Trophoblast cell (in vitro differentiated cells and primary cell): ENCODE data around the gene NNMT.

ENCODE experiments used
- DNase-seq, 2 donors: peaks; one replicate each; pipeline ENCODE4 v3.0.0-alpha.2; 2016
- H2AFZ ChIP-seq: 2 replicates; pipeline ENCODE4 v1.6.1; 2013; ENCODE audit warnings: low read length, moderate library complexity, mild to moderate bottlenecking; ENCODE audit not compliant: insufficient read depth, poor library complexity
- H2AK5ac ChIP-seq: 2 replicates; pipeline ENCODE4 v1.6.1; 2013; ENCODE audit warnings: mild to moderate bottlenecking, low read length
- H2BK120ac ChIP-seq: 2 replicates; pipeline ENCODE4 v1.6.1; 2013; ENCODE audit warnings: low read length, mild to moderate bottlenecking, moderate library complexity; ENCODE audit not compliant: insufficient read depth, poor library complexity
- H2BK12ac ChIP-seq: 2 replicates; pipeline ENCODE4 v1.6.1; 2013; ENCODE audit warnings: mild to moderate bottlenecking, low read length, moderate library complexity
- H2BK5ac ChIP-seq: 2 replicates; pipeline ENCODE4 v1.6.1; 2013; ENCODE audit warnings: low read length, low read depth, moderate library complexity, mild to moderate bottlenecking; ENCODE audit not compliant: poor library complexity
- H3K14ac ChIP-seq: 2 replicates; pipeline ENCODE4 v1.6.1; 2013; ENCODE audit warnings: mild to moderate bottlenecking, low read length
- H3K18ac ChIP-seq: 2 replicates; pipeline ENCODE4 v1.6.1; 2013; ENCODE audit warnings: mild to moderate bottlenecking, low read length
- H3K23ac ChIP-seq: 2 replicates; pipeline ENCODE4 v1.6.1; 2013; ENCODE audit warnings: low read length
- H3K27ac ChIP-seq: 2 replicates; pipeline ENCODE4 v1.5.1; 2013; ENCODE audit warnings: low read depth, mild to moderate bottlenecking, inconsistent platforms, low read length, moderate library complexity
- H3K27me3 ChIP-seq: 2 replicates; pipeline ENCODE4 v1.6.1; 2013; ENCODE audit warnings: inconsistent platforms, mild to moderate bottlenecking, low read length, moderate library complexity; ENCODE audit not compliant: insufficient read depth
- H3K36me3 ChIP-seq, 2 experiments: 1 replicate in 1 of 2; 2 replicates in 1 of 2; pipeline ENCODE4 v1.6.1; 2013; ENCODE audit warnings: low read length in 2 of 2, mild to moderate bottlenecking in 2 of 2, moderate library complexity in 1 of 2; ENCODE audit not compliant: insufficient read depth in 2 of 2, control insufficient read depth in 1 of 2
- H3K4ac ChIP-seq: 2 replicates; pipeline ENCODE4 v1.6.1; 2013; ENCODE audit warnings: low read depth, mild to moderate bottlenecking, low read length, moderate library complexity
- H3K4me1 ChIP-seq, 2 experiments: 1 replicate in 1 of 2; 2 replicates in 1 of 2; pipeline ENCODE4 v1.6.1; 2013; ENCODE audit warnings: low read length in 2 of 2, mild to moderate bottlenecking in 2 of 2, moderate library complexity in 1 of 2; ENCODE audit not compliant: insufficient read depth in 2 of 2, control insufficient read depth in 1 of 2
- H3K4me2 ChIP-seq: 2 replicates; pipeline ENCODE4 v1.6.1; 2013; ENCODE audit warnings: inconsistent platforms, mild to moderate bottlenecking, low read length, moderate library complexity
- H3K4me3 ChIP-seq: 2 replicates; pipeline ENCODE4 v1.5.1; 2013; ENCODE audit warnings: mild to moderate bottlenecking, low read depth, low read length, inconsistent platforms
- H3K79me1 ChIP-seq: one replicate; pipeline ENCODE4 v1.6.1; 2013; ENCODE audit warnings: low read length
- H3K79me2 ChIP-seq: 2 replicates; pipeline ENCODE4 v1.6.1; 2013; ENCODE audit warnings: low read length, mild to moderate bottlenecking; ENCODE audit not compliant: control insufficient read depth, insufficient read depth, poor library complexity
- H3K9ac ChIP-seq: 2 replicates; pipeline ENCODE4 v1.6.1; 2013; ENCODE audit warnings: mild to moderate bottlenecking, low read length
- H3K9me3 ChIP-seq: 2 replicates; pipeline ENCODE4 v1.6.1; 2013; ENCODE audit warnings: low read depth, mild to moderate bottlenecking, control low read depth, inconsistent platforms, low read length; ENCODE audit not compliant: insufficient read depth
- H4K12ac ChIP-seq: 2 replicates; pipeline ENCODE4 v1.6.1; 2013; ENCODE audit warnings: low read depth, mild to moderate bottlenecking, low read length, moderate library complexity
- H4K8ac ChIP-seq: 2 replicates; pipeline ENCODE4 v1.6.1; 2013; ENCODE audit warnings: low read depth, mild to moderate bottlenecking, low read length, moderate library complexity
- H4K91ac ChIP-seq: one replicate; pipeline ENCODE4 v1.6.1; 2013; ENCODE audit warnings: low read depth, mild to moderate bottlenecking, low read length, moderate library complexity
- WGBS: extraction: QIAGEN DNeasy Blood & Tissue Kit; methylation state at CpG from one replicate; pipeline ENCODE4 v1.1.7; 2013; ENCODE audit warnings: missing lambda C conversion rate; ENCODE audit not compliant: insufficient read length, insufficient coverage; ENCODE audit errors: extremely low coverage; 5-methylcytosine and 5-hydroxymethylcytosine counted together

Gene NNMT

GRCh38 chr11:114316980-114317786 is 21.0 kb downstream of the NNMT start:
- H4K12ac ChIP-seq = no peak overlapping the region
- H4K8ac ChIP-seq = no peak overlapping the region
- no peak overlapping the region for H3K9ac ChIP-seq
- H2AFZ ChIP-seq = no peak overlapping the region
- no peak overlapping the region for H3K4ac ChIP-seq
- H3K27ac ChIP-seq = no peak overlapping the region
- no peak overlapping the region for H2BK120ac ChIP-seq
- no peak overlapping the region for H3K18ac ChIP-seq
- H3K27me3 ChIP-seq = no peaks in the 10 kb centered on the region
- H2BK5ac ChIP-seq = no peak overlapping the region
- peak in 1 of 2 donors; percentile 35 for DNase-seq
- no peak overlapping the region for H2AK5ac ChIP-seq
- peaks cover 0 to 3% of the 10 kb centered on the region in 2 experiments for H3K4me1 ChIP-seq
- H2BK12ac ChIP-seq = no peak overlapping the region
- peaks cover 0 to 8% of the 10 kb centered on the region in 2 experiments for H3K36me3 ChIP-seq
- no peak overlapping the region for H4K91ac ChIP-seq
- no peaks in the 10 kb centered on the region for H3K79me2 ChIP-seq
- H3K9me3 ChIP-seq = no peaks in the 10 kb centered on the region
- H3K79me1 ChIP-seq = no peaks in the 10 kb centered on the region
- H3K14ac ChIP-seq = no peak overlapping the region
- no peak overlapping the region for H3K4me2 ChIP-seq
- H3K23ac ChIP-seq = no peak overlapping the region
- H3K4me3 ChIP-seq = no peak overlapping the region
- whole genome bisulfite sequencing = no CpG with 5 or more reads among the region's 5 CpGs

GRCh38 chr11:114317787-114318137 is 21.6 kb downstream of the NNMT start:
- no peak overlapping the region for H2BK5ac ChIP-seq
- H3K4ac ChIP-seq = no peak overlapping the region
- H4K91ac ChIP-seq = no peak overlapping the region
- no peak overlapping the region for H4K12ac ChIP-seq
- H2BK120ac ChIP-seq = no peak overlapping the region
- no peak overlapping the region for H2BK12ac ChIP-seq
- H3K23ac ChIP-seq = no peak overlapping the region
- no peak overlapping the region for H3K18ac ChIP-seq
- no peak overlapping the region for H3K9ac ChIP-seq
- H3K79me2 ChIP-seq = no peaks in the 10 kb centered on the region
- H3K9me3 ChIP-seq = no peaks in the 10 kb centered on the region
- no peak overlapping the region for H3K4me3 ChIP-seq
- H2AFZ ChIP-seq = no peak overlapping the region
- H4K8ac ChIP-seq = no peak overlapping the region
- DNase-seq = peak in 1 of 2 donors; percentile 64
- H3K4me1 ChIP-seq = peaks cover 0 to 3% of the 10 kb centered on the region in 2 experiments
- no peaks in the 10 kb centered on the region for H3K27me3 ChIP-seq
- no peaks in the 10 kb centered on the region for H3K79me1 ChIP-seq
- no CpG with 5 or more reads among the region's 5 CpGs for WGBS
- H3K4me2 ChIP-seq = no peak overlapping the region
- no peak overlapping the region for H2AK5ac ChIP-seq
- no peak overlapping the region for H3K14ac ChIP-seq
- no peak overlapping the region for H3K27ac ChIP-seq
- H3K36me3 ChIP-seq = peaks cover 0 to 2% of the 10 kb centered on the region in 2 experiments

GRCh38 chr11:114318361-114318760 is 22.2 kb downstream of the NNMT start:
- no CpG with 5 or more reads among the region's 4 CpGs for WGBS
- H3K23ac ChIP-seq = no peak overlapping the region
- no peaks in the 10 kb centered on the region for H3K79me2 ChIP-seq
- no peaks in the 10 kb centered on the region for H3K9me3 ChIP-seq
- H2BK12ac ChIP-seq = no peak overlapping the region
- H4K91ac ChIP-seq = no peak overlapping the region
- H3K36me3 ChIP-seq = peaks cover 0 to 2% of the 10 kb centered on the region in 2 experiments
- no peak overlapping the region for H3K4me3 ChIP-seq
- H2AFZ ChIP-seq = no peak overlapping the region
- H3K9ac ChIP-seq = no peak overlapping the region
- no peak overlapping the region for H3K18ac ChIP-seq
- H3K4me2 ChIP-seq = no peak overlapping the region
- DNase-seq = no peak
- no peak overlapping the region for H2BK5ac ChIP-seq
- H3K27me3 ChIP-seq = no peaks in the 10 kb centered on the region
- H3K4ac ChIP-seq = no peak overlapping the region
- H3K79me1 ChIP-seq = no peaks in the 10 kb centered on the region
- H2AK5ac ChIP-seq = no peak overlapping the region
- peaks cover 0 to 3% of the 10 kb centered on the region in 2 experiments for H3K4me1 ChIP-seq
- H2BK120ac ChIP-seq = no peak overlapping the region
- H3K14ac ChIP-seq = no peak overlapping the region
- no peak overlapping the region for H4K12ac ChIP-seq
- no peak overlapping the region for H4K8ac ChIP-seq
- no peak overlapping the region for H3K27ac ChIP-seq

- Histone ChIP-seq H3K79me2 (no peaks in the 10 kb centered on the region), H2BK120ac (no peak overlapping the region), H3K4me3 (no peak overlapping the region), H3K79me1 (no peaks in the 10 kb centered on the region), H3K4me1 (peaks cover 0 to 3% of the 10 kb centered on the region in 2 experiments), H4K91ac (no peak overlapping the region), H3K36me3 (no peaks in the 10 kb centered on the region), H3K18ac (no peak overlapping the region), H3K27me3 (no peaks in the 10 kb centered on the region), H2BK5ac (no peak overlapping the region), H3K9me3 (no peaks in the 10 kb centered on the region), H3K14ac (no peak overlapping the region), H4K8ac (no peak overlapping the region), H3K27ac (no peak overlapping the region), H2AFZ (no peak overlapping the region), H3K23ac (no peak overlapping the region), H3K4me2 (no peak overlapping the region), H2AK5ac (no peak overlapping the region), H4K12ac (no peak overlapping the region), H2BK12ac (no peak overlapping the region), H3K9ac (no peak overlapping the region), H3K4ac (no peak overlapping the region)
- no peak for DNase-seq
- no CpG with 5 or more reads among the region's 5 CpGs for WGBS
Measured at GRCh38 chr11:114319716-114320328, 23.6 kb downstream of the NNMT start.
